Adrenal gland (tissue), 5 donors: ENCODE measurements around the gene ZNF71.

ENCODE experiments used
- CTCF ChIP-seq, 6 experiments: fragments of 450-650 bp in 4 of 6; fragments of 200-600 bp in 2 of 6; sonication (generic) in 1 of 6; IDR thresholded peaks; 1 replicate in 5 of 6; 2 replicates in 1 of 6; pipeline versions ENCODE4 v1.5.1 to v1.8.0; 2016 to 2021; ENCODE audit warnings: antibody characterized with exemption in 6 of 6, mild to moderate bottlenecking in 2 of 6, moderate library complexity in 1 of 6
- POLR2A ChIP-seq, 2 donors: fragments of 450-650 bp; IDR thresholded peaks; one replicate each; pipeline ENCODE4 v1.6.1; 2017; ENCODE audit warnings: antibody characterized with exemption in 2 of 2, mild to moderate bottlenecking in 2 of 2, moderate library complexity in 1 of 2
- donor health status: DM: no; HTN: no; CAD: no.

GRCh38 chr19:56573914-56574313, 21.2 kb upstream of the ZNF71 start:
- TF ChIP-seq CTCF (IDR thresholded peaks at IDR 0.05) (no peak), POLR2A (IDR thresholded peaks at IDR 0.05) (no peak)
